GM12864 (cell line): ENCODE results near the gene KDM4E.
A peak's percentile ranks its signal among the peaks of the same experiment; 100 is the strongest.

ENCODE experiments used
- DNase-seq: peaks from one replicate; pipeline ENCODE4 v3.0.0-alpha.2; 2011; ENCODE audit warnings: low read depth
- H3K4me3 ChIP-seq: 2 replicates; pipeline ENCODE4 v1.5.1; 2011; ENCODE audit warnings: mild to moderate bottlenecking, low read depth, low read length, control low read depth
- CTCF ChIP-seq: IDR thresholded peaks from 2 replicates; pipeline ENCODE4 v1.5.1; 2011; ENCODE audit warnings: low read depth, mild to moderate bottlenecking, moderate library complexity, low read length, control low read depth, inconsistent platforms; ENCODE audit errors: missing control alignments

KDM4E gene

GRCh38 chr11:95024958-95025357 lies at the start of gene KDM4E:
TSS of gene KDM4E (plus strand) at chr11:95025258. CDS start at chr11:95025558, 300 bp downstream.
- no peak for TF ChIP-seq CTCF
- H3K4me3 ChIP-seq, result no peak within 1 kb of the TSS
- DNase-seq, result no peak

GRCh38 chr11:94975599-94975998 lies 49.5 kb upstream of the KDM4E start:
- no peak for DNase-seq
- H3K4me3 ChIP-seq, result no peak overlapping the region
- no peak for TF ChIP-seq CTCF

- no peak overlapping the region for H3K4me3 ChIP-seq
- TF ChIP-seq CTCF, result no peak
- no peak for DNase-seq
Measured at GRCh38 chr11:94987378-94987777, 37.7 kb upstream of the KDM4E start.

- no peak for DNase-seq
- no peak overlapping the region for H3K4me3 ChIP-seq
- no peak for TF ChIP-seq CTCF
Measured at GRCh38 chr11:94988748-94989147, 36.3 kb upstream of the KDM4E start.

- H3K4me3 ChIP-seq, result no peak overlapping the region
- DNase-seq, result no peak
- no peak for TF ChIP-seq CTCF
Measured at GRCh38 chr11:94993400-94993943, 31.6 kb upstream of the KDM4E start.

- peak; percentile 13 for TF ChIP-seq CTCF
- no peak overlapping the region for H3K4me3 ChIP-seq
- DNase-seq, result no peak
Measured at GRCh38 chr11:94997437-94997836, 27.6 kb upstream of the KDM4E start.

- no peak overlapping the region for H3K4me3 ChIP-seq
- no peak for DNase-seq
- no peak for TF ChIP-seq CTCF
Measured at GRCh38 chr11:94998285-94998684, 26.8 kb upstream of the KDM4E start.
